ENCODE measurements around the gene ZGPAT.

The ZGPAT gene

GRCh38 chr20:63701329-63702035 is 6.4 kb upstream of the ZGPAT start:
- no peaks in the 10 kb centered on the region for H3K9me3 Mint-ChIP-seq
- H3K27me3 Mint-ChIP-seq (ENCODE audit: low read depth), result no peaks in the 10 kb centered on the region
- H3K4me1 Mint-ChIP-seq (ENCODE audit: low read depth), result peaks cover 6% of the 10 kb centered on the region
- no peak overlapping the region for H3K27ac Mint-ChIP-seq
- H3K4me3 Mint-ChIP-seq, result no peak overlapping the region
- peaks cover 15% of the 10 kb centered on the region for H3K36me3 Mint-ChIP-seq (ENCODE audit: low read depth)

DNA sequence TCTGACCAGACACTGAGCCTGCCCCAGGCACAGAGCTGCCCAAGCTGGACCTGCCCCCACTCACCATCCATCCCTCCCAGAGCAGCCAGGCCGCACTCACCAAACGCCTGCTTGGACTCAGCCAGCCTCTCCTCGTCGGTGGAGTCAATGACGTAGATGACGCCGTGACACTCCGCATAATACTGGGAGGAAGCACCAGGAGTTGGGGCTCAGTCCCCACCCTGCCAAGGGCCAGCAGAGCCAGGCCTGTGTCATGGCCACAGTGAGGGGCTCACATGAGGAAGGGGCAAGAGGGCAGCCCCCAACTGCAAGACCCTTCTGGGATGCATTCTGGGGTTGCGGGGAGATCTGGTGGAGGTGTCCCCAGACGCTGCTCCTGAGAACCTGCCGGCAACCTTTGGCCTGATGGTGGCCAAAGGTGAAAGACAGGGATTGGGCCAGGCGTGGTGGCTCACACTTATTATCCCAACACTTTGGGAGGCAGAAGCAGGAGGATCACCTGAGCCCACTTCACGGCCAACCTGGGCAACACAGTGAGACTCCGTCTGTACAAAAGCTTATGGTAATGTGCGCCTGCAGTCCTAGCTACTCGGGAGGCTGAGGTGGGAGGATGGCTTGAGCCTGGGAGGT is 5.7 kb upstream of the ZGPAT start:
- Mint-ChIP-seq H3K4me3 (no peak overlapping the region), H3K4me1 (ENCODE audit: low read depth) (peaks cover 10% of the 10 kb centered on the region), H3K36me3 (ENCODE audit: low read depth) (peaks cover 20% of the 10 kb centered on the region), H3K9me3 (no peaks in the 10 kb centered on the region), H3K27me3 (ENCODE audit: low read depth) (no peaks in the 10 kb centered on the region), H3K27ac (no peak overlapping the region)

- Mint-ChIP-seq H3K9me3 (no peaks in the 10 kb centered on the region), H3K27me3 (ENCODE audit: low read depth) (no peaks in the 10 kb centered on the region), H3K36me3 (ENCODE audit: low read depth) (peaks cover 20% of the 10 kb centered on the region), H3K4me1 (ENCODE audit: low read depth) (peaks cover 10% of the 10 kb centered on the region), H3K27ac (no peak overlapping the region), H3K4me3 (no peak overlapping the region)
Observed at GRCh38 chr20:63702751-63703470, 4.9 kb upstream of the ZGPAT start.

DNA sequence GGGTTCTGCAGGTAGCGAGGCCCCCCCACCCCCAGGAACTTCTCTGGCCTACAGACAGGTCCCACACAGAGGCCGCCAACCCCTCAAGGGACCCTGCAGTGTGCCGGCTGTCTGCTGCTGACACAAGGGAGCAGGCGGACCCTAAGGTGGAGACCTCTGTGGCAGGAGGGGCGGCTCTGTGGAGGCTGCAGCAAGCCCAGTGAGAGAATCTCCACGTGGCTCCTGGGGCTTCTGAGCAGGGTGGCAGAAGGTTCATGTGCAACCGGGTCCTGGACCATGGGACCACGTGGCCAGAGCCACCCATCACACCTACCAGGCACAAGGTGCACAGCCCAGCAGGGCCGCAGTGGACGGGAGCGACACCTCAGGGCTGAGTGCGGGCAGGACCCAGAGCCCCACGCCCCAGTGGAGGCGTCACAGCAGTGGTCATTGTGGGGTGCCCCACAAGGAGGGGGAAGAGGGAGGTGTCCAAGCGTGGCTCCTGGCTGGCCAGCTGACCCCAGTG is 4.3 kb upstream of the ZGPAT start:
- peaks cover 10% of the 10 kb centered on the region for H3K4me1 Mint-ChIP-seq (ENCODE audit: low read depth)
- H3K27me3 Mint-ChIP-seq (ENCODE audit: low read depth), result no peaks in the 10 kb centered on the region
- H3K36me3 Mint-ChIP-seq (ENCODE audit: low read depth), result peaks cover 21% of the 10 kb centered on the region
- H3K9me3 Mint-ChIP-seq, result no peaks in the 10 kb centered on the region
- H3K4me3 Mint-ChIP-seq, result no peak overlapping the region
- H3K27ac Mint-ChIP-seq, result no peak overlapping the region

GRCh38 chr20:63703976-63704748 is 3.7 kb upstream of the ZGPAT start:
- Mint-ChIP-seq H3K27ac (no peak overlapping the region), H3K27me3 (ENCODE audit: low read depth) (no peaks in the 10 kb centered on the region), H3K36me3 (ENCODE audit: low read depth) (peaks cover 24% of the 10 kb centered on the region), H3K9me3 (no peaks in the 10 kb centered on the region), H3K4me3 (no peak overlapping the region), H3K4me1 (ENCODE audit: low read depth) (peaks cover 14% of the 10 kb centered on the region)

- Mint-ChIP-seq H3K36me3 (ENCODE audit: low read depth) (peaks cover 24% of the 10 kb centered on the region), H3K27me3 (ENCODE audit: low read depth) (no peaks in the 10 kb centered on the region), H3K4me1 (ENCODE audit: low read depth) (peaks cover 18% of the 10 kb centered on the region), H3K27ac (peak overlapping the region; percentile 26), H3K9me3 (no peaks in the 10 kb centered on the region), H3K4me3 (no peak overlapping the region)
Observed at GRCh38 chr20:63704749-63705117, 3.1 kb upstream of the ZGPAT start.

DNA sequence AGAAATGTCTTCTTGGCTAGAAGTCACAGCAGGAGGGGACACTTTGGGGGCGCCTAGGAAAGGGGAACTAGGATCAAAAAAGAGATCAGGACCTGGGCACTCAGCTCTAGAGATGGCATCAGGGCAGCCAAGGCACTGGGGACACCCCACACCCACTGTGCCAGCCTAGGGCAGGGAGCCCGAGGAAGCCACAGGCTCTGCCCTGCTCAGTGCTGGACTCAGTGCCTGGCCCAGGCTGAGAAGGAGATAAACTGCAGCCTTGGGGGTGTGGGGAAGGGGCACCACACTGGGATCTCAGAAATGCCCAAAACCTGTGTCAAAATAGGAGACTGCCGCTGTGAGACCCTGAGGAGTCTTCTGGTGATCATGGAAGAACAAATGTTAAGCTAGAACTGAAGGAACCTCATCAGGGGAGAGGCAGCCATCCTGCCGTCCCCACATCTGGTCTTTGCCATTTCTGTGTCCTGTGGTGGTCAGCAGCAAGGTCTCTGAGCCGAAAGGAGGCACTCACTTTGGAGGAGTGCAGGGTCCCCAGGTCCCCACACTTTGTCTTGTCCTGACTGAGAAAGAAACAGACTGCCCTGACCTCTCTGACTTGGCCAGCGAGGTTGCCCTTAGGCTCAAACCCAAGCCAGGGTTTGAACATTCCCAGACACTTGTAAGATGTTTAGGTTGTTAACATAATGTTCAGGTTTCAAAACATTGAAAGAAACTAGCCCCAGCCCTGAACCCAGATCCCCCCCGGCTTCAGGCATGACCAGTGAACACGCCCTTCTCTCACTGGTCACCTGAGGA is 2.4 kb upstream of the ZGPAT start:
- Mint-ChIP-seq H3K9me3 (no peaks in the 10 kb centered on the region), H3K27ac (no peak overlapping the region), H3K36me3 (ENCODE audit: low read depth) (peaks cover 26% of the 10 kb centered on the region), H3K27me3 (ENCODE audit: low read depth) (no peaks in the 10 kb centered on the region), H3K4me1 (ENCODE audit: low read depth) (peaks cover 22% of the 10 kb centered on the region), H3K4me3 (no peak overlapping the region)

DNA sequence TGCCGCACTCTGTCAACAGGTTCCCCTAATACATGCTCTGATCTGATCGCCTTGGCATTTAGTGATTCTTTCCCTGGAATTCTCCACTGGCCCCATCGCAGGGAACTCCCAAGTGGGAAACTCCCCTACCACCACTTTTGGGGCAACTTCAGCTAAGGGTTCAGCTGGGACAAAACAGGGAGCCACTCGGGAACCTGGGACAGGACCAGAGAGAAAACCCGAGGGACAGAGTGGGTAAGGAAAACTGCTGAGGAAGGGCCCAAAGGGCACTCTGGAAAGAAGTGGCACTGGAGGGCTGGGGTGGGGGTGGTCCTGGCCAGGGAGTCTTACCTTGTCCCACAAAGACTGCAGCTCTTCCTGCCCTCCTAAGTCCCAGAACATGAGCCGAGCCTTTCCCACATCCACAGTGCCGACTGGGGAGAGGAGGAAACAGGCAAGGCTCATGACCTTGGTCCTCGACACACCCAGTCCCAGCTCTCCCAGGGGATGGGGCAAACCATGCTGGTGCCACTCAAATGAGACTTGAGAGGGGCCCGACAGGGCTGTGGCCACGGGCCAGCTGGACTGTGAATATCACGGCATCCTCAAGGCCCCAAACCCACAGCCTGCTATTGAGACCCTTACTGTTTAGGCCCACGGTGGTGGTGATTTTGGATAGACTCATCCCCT is 1.7 kb upstream of the ZGPAT start:
- H3K27ac Mint-ChIP-seq, result peak overlapping the region; percentile 81
- H3K4me1 Mint-ChIP-seq (ENCODE audit: low read depth), result peaks cover 29% of the 10 kb centered on the region
- H3K27me3 Mint-ChIP-seq (ENCODE audit: low read depth), result no peaks in the 10 kb centered on the region
- H3K36me3 Mint-ChIP-seq (ENCODE audit: low read depth), result peaks cover 33% of the 10 kb centered on the region
- H3K9me3 Mint-ChIP-seq, result no peaks in the 10 kb centered on the region
- H3K4me3 Mint-ChIP-seq, result peak overlapping the region; percentile 87

DNA sequence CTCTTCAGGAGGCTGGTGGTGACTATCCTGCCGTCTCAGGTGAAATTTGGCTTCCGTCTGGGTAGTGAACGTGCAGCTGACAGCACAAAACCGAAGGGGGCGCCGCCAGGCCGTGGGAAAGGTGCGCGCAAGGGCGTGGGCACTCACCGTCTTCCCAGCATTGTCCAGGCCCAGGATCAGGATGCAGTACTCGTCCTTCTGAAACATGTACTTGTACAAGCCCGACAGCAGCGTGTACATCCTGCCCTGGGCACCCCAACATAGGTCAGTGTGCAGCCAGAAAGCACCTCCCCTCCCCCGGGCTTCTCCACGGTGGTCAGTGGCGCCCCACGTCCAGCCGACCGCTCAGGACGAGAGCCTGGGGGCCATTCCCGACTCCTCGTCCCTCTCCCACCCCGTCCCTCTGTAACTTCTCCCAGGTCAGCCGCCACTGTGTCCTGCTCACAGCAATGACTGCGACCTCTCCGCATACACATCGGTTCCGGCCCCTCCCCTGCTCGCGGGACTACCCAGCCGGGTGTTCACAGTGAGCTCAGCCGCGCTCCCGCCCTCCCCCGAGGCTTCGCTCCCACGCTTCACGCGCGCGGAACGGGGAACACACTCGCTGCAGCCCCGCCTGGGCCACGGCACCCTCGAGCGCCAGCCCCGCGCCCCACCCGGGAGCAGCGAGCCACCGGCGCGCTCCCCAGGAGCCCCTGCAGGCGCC is 834 bp upstream of the ZGPAT start:
- Mint-ChIP-seq H3K9me3 (no peaks in the 10 kb centered on the region), H3K4me1 (ENCODE audit: low read depth) (peaks cover 32% of the 10 kb centered on the region), H3K4me3 (peak overlapping the region; percentile 87), H3K27ac (peak overlapping the region; percentile 81), H3K36me3 (ENCODE audit: low read depth) (peaks cover 39% of the 10 kb centered on the region), H3K27me3 (ENCODE audit: low read depth) (no peaks in the 10 kb centered on the region)

DNA sequence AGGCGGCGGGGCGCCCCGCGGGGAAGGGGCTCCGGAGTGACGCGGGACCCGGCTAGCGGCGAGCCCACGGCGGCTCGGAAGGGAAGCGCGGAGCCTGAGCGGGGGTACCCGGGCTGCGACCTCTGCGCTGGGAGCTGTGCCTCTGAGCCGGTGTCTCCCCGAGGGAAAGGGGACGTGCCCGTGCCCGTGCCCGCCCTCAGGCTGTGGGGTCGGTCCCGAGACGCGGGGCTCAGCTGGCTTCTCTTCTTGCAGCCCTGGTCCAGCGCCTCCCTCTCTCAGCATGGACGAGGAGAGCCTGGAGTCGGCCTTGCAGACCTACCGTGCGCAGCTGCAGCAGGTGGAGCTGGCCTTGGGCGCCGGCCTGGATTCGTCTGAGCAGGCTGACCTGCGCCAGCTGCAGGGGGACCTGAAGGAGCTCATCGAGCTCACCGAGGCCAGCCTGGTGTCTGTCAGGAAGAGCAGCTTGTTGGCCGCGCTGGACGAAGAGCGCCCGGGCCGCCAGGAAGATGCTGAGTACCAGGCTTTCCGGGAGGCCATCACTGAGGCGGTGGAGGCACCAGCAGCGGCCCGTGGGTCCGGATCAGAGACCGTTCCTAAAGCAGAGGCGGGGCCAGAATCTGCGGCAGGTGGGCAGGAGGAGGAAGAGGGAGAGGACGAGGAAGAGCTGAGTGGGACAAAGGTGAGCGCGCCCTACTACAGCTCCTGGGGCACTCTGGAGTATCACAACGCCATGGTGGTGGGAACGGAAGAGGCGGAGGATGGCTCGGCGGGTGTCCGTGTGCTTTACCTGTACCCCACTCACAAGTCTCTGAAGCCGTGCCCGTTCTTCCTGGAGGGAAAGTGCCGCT is 686 bp downstream of the ZGPAT start:
- Mint-ChIP-seq H3K9me3 (peaks cover 3% of the 10 kb centered on the region), H3K4me3 (peak overlapping the region; percentile 86), H3K27ac (peak overlapping the region; percentile 9), H3K36me3 (ENCODE audit: low read depth) (peaks cover 47% of the 10 kb centered on the region), H3K27me3 (ENCODE audit: low read depth) (no peaks in the 10 kb centered on the region), H3K4me1 (ENCODE audit: low read depth) (peaks cover 39% of the 10 kb centered on the region)

DNA sequence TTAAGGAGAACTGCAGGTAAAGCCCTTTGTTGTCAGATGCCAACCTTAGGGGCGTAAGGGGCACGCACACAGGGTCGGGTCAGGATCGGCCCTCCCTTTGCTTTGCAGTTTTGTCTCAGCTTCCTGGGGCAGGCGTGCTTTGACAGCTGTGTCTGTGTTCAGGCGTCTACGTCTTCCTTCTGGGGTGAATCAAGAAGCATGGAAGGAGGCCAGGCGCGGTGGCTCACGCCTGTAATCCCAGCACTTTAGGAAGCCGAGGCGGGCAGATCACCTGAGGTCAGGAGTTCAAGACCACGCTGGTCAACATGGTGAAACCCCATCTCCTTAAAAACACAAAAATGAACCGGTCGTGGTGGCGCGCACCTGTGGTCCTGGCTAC is 1.3 kb downstream of the ZGPAT start:
- Mint-ChIP-seq H3K36me3 (ENCODE audit: low read depth) (peaks cover 50% of the 10 kb centered on the region), H3K27me3 (ENCODE audit: low read depth) (no peaks in the 10 kb centered on the region)

DNA sequence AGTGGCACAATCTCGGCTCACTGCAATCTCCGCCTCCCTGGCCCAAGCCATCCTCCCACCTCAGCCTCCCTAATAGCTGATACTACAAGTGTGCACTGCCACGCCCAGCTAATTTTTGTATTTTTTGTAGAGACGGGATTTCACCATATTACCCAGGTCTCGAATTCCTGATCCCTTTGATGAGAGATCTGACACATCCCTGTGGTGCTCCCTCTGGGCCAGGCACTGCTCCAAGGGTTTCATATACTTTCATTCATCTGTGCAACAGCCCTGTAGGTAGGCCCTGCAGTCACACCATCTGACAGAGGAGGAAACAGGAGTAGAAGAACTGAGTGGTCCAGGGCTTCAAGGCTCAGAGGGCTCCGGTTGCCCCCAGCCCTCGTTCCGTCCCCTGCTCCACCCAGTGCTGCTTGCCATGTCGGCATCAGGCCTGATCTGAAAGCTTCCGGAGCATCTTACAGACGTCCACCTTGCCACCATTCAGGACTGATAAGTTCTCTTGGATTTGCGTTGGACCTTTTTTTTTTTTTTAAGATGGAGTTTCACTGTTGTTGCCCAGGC is 3.3 kb downstream of the ZGPAT start:
- peak overlapping the region; percentile 63 for H3K4me3 Mint-ChIP-seq
- peaks cover 40% of the 10 kb centered on the region for H3K4me1 Mint-ChIP-seq (ENCODE audit: low read depth)
- H3K9me3 Mint-ChIP-seq, result peaks cover 10% of the 10 kb centered on the region
- no peak overlapping the region for H3K27ac Mint-ChIP-seq
- no peaks in the 10 kb centered on the region for H3K27me3 Mint-ChIP-seq (ENCODE audit: low read depth)
- H3K36me3 Mint-ChIP-seq (ENCODE audit: low read depth), result peaks cover 54% of the 10 kb centered on the region

More for the DNA sequence above, 1.3 kb downstream of the ZGPAT start:
- peaks cover 3% of the 10 kb centered on the region for H3K9me3 Mint-ChIP-seq
- H3K27ac Mint-ChIP-seq, result no peak overlapping the region
- peaks cover 39% of the 10 kb centered on the region for H3K4me1 Mint-ChIP-seq (ENCODE audit: low read depth)
- peak overlapping the region; percentile 86 for H3K4me3 Mint-ChIP-seq

All from T-helper 1 cell treated with Interleukin-12 subunit alpha and Interleukin-12 subunit beta and Interleukin-4 antibody, amounts not matched to agents 30 μg/mL and 1 μg/mL, for 36 hours (primary cell).